ENCODE measurements around the gene TSPAN18.

The TSPAN18 gene

DNA sequence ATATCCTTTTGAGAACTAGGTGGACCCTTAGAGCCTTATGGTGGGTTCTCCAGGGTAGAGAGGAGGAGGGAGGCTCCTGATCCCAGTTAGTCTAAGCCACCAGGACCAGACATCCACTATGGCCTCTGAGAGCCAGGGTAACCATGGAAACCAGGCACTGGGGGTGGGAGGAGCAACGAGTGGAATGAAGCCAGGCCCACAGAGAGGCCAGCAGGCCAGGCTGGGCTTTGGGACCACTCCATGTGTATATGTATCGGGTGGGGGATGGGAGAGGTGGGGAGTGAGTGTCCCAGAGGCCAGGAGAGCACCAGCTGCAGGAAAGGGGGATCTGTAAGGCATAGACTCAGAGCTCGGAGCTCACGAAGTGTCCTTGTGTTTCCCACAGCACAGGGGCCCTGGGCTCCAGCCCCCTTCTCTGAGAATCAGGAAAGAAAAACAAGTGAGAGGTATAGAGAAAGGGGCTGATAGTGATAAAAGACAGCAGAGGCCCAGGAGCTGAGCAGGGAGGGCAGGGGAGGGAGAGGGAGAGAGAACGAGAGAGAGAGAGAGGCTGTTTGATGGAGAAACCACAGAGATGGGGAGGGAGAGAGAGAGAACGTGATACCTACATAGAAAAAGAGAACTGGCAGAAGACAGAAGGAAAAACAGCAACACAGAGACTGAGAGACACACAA is 15.5 kb upstream of the TSPAN18 start:
- DNase-seq (ENCODE audit: low read depth) = no peak

DNA sequence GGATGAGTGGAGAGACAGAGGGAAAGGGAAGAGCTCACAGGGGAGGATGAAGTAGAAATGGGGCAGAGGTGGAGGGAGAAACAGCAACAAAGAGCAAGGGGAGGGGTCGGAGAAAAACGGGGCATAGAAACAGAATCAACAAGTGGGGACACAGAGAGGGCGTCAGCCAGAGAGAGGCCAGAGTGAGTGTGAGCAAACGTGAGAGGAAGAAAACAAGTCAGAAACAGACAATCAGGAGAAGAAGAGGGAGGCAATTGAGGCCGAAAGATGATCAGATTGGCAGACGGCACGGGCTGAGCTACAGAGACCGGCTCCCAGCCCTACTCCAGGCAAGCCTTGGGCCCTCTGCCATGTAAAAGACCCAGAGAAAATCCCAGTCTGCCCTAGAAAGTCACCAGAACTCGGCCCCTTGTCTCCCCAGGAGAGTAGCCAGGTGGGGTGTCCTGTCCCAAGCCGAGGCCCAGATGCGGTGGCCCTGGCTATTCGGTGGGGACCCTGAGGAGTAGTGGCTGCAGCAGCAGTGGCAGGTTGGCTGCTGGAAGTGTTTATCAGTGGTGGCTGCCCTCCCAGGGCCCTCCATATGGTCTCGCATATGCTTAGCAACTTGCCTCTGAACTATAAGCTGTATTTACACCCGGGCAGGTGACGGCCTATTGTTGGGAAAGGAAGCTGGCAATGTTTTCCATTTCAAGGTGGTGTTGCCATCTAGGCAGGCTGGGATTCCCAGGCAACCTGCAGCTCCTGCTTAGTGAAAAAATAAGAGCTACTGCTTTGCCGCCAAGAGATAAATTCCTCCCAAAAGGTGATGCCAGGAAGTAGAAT is 14.8 kb upstream of the TSPAN18 start:
- DNase-seq (ENCODE audit: low read depth) = no peak

DNA sequence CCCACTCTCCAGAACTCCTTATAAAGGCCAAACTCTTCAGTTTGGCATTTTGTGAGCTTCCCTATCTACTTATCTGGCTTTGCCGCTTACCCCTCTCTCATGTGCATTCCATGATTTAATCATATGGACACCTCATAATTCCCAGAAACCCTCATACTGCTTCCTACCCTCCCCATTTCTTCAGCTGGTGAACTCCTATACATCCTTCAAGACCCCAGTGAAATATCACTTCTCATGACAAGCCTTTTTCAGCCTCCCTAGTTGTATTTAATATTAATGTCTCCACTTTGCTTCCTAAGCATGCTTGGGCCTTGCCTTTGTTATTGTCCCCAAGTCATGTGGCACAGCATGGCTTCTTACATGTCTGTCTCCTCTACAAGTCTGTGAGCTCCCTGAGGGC is 13.7 kb upstream of the TSPAN18 start:
- no peak for DNase-seq (ENCODE audit: low read depth)

DNA sequence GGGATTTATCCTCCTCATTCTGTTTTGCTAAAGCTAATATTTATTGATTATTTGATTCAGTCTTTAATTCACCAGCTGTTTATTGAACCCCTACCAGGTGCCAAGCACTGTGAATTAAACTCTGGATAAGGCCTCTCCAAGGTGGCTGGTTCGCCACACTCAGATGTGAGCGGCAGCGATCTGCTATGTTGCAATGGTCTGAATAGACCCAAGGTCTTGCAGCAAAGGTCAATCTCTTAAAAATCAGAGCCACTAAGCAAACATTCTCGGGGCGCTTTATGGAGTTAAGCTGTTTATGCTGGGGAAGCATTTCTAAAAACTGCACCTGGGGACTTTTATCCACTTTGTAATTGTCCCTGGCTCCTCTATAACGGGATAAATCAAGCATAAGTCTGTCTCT is 10.5 kb upstream of the TSPAN18 start:
- no peak for DNase-seq (ENCODE audit: low read depth)

DNA sequence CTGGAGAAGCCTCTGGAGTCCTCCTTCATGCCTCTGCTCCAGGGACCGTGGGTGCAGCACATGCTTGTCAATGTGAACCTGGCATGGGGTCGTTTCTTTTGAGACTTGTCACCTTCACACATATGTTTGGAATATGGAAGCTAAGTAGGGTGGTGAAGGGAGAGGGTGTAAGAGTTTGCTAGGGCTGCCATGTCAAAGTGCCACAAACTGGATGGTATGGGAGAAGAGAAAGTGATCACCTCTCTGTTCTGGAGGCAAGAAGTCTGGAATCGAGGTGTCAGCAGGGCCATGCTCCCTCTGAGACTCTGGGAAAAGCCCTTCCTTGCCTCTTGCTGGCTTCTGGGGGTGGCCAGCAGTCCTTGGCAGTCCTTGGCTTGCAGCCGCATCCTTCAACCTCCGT is 8.7 kb upstream of the TSPAN18 start:
- no peak for DNase-seq (ENCODE audit: low read depth)

DNA sequence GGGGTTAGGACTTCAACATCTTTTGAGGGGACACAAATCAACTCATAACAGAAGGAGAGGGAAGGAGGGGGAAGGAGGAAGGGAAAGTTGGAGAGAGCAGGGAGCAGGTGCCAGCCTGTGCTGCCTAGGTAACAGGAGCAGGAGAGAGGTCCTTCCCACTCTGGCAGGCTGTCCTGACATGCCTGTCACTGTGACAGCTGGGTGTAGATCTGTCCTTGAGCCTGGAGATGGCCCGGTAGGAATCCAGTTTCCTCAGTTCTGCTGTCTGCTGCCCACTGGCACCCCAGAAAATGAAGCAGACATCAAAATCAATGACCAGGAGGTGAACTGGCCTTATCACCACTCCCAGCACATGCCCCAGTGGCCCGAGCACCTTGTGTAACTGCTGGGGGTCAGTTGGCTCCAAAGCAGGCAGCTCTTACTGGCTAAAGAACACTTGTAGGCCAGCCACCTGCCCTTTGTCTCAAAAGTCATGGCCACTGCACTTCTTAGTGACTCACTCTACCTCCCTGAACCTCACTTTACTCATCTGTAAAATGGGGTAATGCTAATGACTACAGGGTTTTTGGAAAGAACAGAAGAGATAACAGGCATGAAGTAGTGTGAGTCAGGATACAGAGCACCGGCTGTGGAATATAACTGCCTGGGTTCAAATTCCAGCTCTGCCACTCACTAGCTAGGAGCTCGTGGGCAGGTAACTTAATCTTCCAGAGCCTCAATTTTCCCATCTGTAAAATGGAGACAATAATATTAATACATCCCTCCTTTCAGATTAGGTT is 8.0 kb upstream of the TSPAN18 start:
- no peak for DNase-seq (ENCODE audit: low read depth)

DNA sequence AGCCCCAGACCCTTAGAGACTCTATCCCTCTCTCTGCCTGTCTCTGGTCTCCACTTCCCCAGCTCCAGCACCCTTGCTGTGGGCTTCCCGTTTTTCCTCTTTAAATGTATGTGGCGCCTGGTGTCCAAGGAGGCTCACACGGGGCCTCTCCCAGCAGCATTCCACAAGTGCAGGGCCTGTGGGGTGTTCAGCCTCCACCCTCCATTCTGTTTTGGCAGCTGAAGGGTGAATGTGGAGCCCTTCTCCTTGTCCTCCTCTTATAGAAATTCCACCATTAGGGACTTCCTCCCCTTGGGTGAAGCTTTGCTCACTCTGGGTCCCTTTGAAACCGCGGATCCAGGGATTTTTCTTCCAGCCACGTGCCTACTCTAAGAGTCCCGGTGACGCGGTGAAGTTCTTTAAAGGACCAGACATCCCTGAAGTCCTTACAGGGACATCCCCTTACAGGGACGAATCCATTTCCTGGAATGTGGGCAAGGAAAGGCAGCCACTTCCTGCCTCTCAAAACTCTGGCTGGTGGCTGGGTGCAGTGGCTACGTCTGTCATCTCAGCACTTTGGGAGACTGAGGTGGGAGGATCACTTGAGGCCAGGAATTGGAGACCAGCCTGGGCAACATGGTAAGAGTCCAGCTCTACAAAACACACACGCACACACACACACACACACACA is 1.6 kb upstream of the TSPAN18 start:
- DNase-seq (ENCODE audit: low read depth) = no peak

DNA sequence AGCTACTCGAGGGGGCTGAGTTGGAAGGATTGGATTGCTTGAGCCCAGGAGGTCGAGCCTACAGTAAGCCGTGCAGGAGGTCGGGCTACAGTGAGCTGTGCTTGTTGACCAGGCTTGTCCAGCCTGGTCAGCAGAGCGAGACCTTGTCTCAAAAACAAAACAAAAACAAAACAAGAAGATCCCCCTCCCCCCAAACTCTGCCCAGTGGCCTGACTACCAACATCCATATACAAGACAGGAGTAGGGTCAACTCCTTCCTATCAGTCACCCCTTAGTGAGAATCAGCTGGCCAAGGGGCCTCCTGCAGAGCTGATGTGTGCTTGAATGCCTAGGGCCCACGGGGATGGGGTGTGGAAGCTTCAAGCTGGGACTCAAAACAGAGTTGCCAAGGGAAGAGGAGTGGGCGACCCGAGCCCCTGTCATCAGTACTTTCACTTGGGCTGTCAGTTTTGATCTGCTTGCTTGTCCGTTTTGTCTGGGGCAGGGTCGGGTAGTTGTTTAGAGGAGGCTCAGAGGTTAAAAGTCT is 942 bp upstream of the TSPAN18 start:
- no peak for DNase-seq (ENCODE audit: low read depth)

DNA sequence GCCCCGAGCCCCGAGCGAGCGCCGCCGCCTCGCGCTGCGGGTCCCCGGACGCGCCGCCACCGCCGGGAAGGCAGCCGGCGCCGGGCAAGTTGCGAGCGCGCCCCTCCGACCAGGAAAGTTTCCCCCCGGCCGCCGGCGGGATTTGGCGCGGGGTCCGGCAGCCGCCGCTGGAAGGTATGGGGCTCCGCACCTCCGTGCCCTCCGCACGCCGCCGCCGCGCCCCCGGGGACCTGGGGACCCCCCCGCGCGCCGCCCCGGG is 281 bp downstream of the TSPAN18 start:
- no peak for DNase-seq (ENCODE audit: low read depth)

DNA sequence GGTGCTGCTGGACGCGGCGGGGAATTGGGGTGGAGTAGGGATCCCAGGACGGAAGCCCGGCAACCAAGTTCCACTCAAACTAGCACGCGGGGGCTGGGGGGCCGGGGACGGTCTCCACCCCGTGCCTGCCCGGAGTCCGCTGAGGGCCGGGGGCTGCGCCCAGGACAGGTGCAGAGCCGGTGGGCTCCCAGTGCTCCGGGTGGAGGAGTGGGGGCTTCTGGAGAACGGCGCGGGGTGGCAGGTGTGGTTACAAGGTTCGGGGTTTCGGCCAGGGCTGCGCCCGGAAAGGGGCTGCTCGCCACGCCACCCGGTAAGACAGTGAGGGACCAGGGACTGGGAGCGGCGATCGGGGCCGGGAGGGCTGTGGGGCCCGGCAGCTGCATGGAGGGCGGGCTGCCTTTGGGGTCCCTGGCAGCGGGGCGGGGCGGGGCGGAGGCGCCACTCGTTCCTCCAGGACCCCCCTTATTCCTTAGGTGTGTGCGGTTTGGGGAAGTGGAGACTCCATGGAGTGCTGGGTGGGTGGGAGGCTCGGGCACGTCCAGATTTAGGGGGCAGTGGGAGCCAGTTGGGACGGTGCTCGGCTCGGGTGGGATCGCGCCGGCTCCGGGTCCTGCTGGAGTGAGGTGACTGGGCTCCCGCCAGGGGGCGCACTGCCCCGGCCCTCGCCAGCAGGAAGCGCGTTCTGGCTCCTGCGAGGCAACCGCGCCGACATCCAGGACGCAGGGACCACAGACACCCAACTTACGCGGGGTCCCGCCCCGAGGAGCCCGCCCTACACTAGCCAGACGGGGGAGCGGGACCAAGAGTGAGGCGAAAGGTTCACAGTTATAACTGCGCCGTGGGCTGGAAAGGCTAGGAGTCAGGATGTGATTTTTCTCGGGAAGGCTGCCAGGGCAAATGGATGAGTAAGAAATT is 868 bp downstream of the TSPAN18 start:
- DNase-seq (ENCODE audit: low read depth) = peak; percentile 70

DNA sequence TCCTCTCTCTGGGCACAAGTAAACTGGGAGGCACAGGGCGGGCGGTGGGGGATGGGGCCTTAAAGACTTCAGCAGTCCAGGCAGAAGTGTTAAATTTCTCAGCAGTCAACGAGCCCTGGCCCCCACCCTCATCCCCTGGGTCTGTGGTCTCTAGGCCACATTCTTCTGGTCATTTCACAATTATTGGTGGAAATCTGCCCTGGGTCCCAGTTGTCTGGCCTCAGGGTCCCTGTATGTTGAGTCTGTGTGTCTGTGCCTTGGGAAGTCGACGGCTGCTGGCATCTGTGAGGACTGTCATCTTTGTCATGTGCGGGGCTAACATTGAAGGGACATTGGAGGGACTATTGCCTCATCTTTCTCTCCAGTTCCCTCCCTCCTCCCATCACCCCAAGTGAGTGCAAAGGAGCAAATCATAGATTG is 1.7 kb downstream of the TSPAN18 start:
- DNase-seq (ENCODE audit: low read depth) = no peak

DNA sequence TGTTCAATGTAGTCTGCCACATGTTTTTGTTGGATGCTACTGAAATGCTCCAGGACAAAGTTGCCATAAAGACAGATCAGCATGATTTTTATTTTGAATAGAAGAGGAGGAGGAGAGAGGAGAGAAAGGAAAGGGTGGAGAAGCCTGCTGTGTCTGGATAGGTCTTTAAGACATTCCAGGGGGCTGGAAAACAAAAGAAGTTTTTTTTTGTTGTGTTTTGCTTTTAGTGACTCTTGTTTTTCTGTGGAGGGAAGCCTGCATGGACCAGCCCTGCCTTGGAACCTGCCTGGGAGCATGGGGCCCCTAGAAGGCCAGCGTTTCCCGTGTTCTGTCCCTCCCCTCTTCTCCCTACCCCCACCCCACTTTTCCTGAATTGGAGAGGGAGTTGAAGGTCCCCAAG is 2.3 kb downstream of the TSPAN18 start:
- DNase-seq (ENCODE audit: low read depth) = no peak

DNA sequence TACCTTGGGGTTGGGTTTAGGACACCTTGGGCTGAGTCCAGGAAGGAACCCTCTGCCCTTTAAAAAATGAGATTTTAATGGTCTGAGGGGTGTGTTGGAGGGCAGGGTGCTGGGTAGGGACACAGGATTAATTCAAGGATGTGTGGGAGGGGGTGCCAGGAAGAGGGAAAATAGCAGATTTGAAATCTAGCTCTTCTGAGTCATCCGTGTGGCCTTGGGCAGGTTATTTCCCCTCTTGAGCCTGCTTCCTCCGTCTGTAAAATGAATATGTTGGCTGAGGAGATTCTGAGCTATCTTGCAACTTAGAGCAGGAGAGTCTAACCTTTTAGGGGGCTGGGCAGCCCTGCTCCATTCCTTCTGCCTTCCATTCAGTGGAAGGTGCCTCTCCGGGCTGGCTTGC is 3.0 kb downstream of the TSPAN18 start:
- no peak for DNase-seq (ENCODE audit: low read depth)

DNA sequence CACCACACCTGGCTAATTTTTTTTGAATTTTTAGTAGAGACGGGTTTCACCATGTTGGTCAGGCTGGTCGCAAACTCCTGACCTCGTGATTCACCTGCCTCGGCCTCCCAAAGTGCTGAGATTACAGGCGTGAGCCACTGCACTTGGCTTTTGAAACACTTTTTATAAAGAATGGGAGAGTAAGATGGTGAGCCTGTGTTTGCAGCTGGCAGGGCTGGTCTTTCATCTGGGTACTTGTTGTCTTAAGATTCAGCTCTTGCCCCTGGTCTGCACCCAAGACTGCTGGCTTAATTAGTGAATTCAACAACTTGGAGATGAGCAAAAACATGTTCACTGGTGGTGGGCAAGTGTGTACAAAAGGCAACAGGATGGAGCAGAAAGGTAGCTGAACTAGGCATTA is 4.0 kb downstream of the TSPAN18 start:
- no peak for DNase-seq (ENCODE audit: low read depth)

DNA sequence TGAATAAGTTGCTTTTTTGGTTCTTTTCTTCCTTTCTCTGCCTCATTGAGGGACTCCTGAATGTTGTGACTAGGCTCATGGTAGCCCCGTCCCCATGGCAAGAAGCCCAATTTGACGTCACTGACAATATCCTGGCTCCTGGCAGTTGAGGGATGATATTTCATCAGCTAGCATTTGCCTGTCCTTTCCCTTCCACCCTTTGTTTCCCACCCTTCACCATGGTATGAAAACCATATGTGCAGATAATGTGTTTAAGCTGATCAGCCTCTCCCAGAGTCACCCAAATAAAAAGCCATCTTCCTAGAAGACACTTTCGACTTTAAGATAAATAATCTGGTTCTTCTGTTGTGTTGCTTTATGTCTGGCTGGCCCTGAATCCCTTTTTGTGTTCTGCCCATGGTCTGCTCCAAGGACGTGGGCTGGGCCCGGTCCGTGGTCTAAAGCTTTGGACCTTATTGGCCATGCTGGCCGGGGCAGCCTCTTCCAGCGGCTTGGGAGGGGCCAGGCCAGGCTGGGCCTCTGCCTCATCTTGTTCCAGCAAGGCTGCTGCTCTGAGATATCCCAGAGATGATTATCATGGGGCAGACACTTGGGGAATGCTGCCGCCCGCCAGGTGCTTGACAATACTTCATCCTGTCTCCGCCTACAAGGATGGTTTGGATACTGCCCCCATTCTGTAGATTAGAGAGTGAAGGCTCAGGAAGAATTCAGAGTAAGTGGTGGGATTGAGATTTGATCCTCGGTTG is 5.1 kb downstream of the TSPAN18 start:
- DNase-seq (ENCODE audit: low read depth) = no peak

DNA sequence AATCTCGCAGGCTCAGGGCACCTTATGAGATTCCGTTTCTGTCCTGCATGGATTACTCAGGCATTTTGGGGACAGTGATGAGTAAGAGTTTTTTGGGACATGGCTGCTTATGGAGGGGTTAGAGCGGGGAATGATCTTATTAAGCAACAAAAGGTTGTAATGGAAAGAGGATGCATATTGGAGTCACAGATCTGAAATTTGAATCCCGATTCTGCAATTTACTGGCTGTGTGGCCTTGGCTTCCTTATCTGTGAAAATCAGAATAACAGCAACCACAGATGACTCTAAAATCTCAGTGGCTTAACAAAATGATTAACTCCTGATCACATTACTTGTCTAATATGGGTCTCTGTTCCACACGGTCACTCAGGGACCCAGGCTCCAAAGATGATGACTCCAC is 5.8 kb downstream of the TSPAN18 start:
- no peak for DNase-seq (ENCODE audit: low read depth)

DNA sequence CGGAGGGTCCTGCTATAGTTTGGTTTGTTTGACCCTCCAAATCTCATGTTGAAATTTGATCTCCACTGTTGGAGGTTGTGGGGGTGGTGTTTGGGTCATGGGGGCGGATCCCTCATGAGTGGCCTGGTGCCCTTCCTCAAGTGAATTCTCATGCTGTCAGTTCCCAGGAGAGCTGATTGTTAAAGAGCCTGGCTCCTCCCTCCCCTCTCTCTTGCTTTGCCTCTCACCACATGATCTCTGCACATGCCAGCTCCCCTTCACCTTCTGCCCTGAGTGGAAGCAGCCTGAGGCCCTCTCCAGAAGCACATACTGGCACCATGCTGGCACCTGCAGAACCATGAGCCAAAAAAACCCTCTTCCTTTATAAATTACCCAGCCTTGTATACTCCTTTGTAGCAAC is 7.1 kb downstream of the TSPAN18 start:
- DNase-seq (ENCODE audit: low read depth) = no peak

DNA sequence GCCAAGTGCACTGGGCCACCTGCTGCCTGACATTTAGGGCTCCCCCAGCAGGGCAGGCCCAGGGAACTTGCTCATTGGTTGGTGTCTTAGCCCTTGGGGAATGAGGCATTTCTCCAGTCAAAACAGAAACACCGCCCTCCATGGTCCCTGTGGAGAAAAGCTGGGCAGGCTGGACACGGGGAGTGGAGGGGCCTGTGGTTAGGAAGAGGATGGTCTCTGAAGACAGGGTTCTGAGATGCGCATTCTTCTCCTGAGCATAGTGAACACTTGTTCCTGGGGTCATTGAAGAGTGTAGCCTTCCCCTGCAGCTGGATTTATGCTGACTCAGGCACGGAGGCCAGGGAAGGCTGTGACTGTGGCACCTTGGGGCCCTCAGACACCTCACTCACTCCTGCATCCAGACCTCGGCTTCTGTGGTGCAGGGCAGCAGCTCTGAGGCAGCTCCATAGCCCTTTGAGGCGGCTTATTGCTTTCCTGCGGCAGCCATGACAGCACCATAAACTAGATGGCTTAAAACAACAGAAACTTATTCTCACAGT is 8.2 kb downstream of the TSPAN18 start:
- DNase-seq (ENCODE audit: low read depth) = no peak

DNA sequence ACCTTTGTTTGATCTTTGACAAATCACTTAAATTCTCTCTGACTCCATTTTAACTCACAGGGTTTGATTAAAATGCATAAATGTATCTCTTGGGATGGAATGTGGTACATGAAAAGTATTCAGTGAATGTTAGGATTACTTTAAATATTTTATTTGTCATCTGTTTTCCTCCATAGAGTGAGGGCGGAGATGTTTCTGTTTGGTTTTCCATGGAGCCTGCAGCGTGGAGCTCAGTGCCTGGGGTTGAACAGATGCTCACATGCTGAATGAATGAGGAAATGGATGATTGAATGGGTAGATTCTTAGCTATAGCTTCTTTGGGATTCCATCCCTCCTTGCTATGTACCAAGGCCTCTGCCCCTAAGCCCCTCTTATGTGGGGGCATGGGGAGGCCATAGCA is 10.0 kb downstream of the TSPAN18 start:
- DNase-seq (ENCODE audit: low read depth) = no peak
